NCI-H510A treated with DMSO at 0.1 percent for 48 hours (cell line): ENCODE data around the gene PSMD6.

Experiments
- DNase-seq: peaks from one replicate; lab custom pipeline; 2025; lab: John Stamatoyannopoulos, UW

Gene PSMD6

GRCh38 chr3:64008487-64009351 is 14.6 kb downstream of the PSMD6 start:
- DNase-seq = no peak

- no peak for DNase-seq
These were observed 15.3 kb downstream of the PSMD6 start for GRCh38 chr3:64008017-64008416.

- DNase-seq = no peak
These were observed 19.7 kb downstream of the PSMD6 start for GRCh38 chr3:64003589-64003988.

- no peak for DNase-seq
These were observed 21.1 kb downstream of the PSMD6 start for GRCh38 chr3:64002233-64002632.

GRCh38 chr3:64000453-64001055 is 22.7 kb downstream of the PSMD6 start:
- DNase-seq = no peak

GRCh38 chr3:63998852-63999754 is 24.2 kb downstream of the PSMD6 start:
- no peak for DNase-seq

GRCh38 chr3:63995086-63995485 is 28.2 kb downstream of the PSMD6 start:
- DNase-seq = no peak

GRCh38 chr3:63993653-63994079 is 29.6 kb downstream of the PSMD6 start:
- DNase-seq = peak; percentile 17

GRCh38 chr3:63992516-63993209 is 30.6 kb downstream of the PSMD6 start:
- no peak for DNase-seq

- no peak for DNase-seq
These were observed 31.6 kb downstream of the PSMD6 start for GRCh38 chr3:63991666-63992065.

GRCh38 chr3:63990733-63991132 is 32.6 kb downstream of the PSMD6 start:
- DNase-seq = no peak

GRCh38 chr3:63990204-63990603 is 33.1 kb downstream of the PSMD6 start:
- no peak for DNase-seq

- DNase-seq = no peak
These were observed 34.4 kb downstream of the PSMD6 start for GRCh38 chr3:63988943-63989342.

- no peak for DNase-seq
These were observed 36.5 kb downstream of the PSMD6 start for GRCh38 chr3:63986831-63987230.

- DNase-seq = no peak
These were observed 37.1 kb downstream of the PSMD6 start for GRCh38 chr3:63986146-63986545.

- no peak for DNase-seq
These were observed 38.9 kb downstream of the PSMD6 start for GRCh38 chr3:63984391-63984790.

GRCh38 chr3:63981980-63982379 is 41.3 kb downstream of the PSMD6 start:
- DNase-seq = no peak

GRCh38 chr3:63980830-63981498 is 42.3 kb downstream of the PSMD6 start:
- DNase-seq = no peak

GRCh38 chr3:63980019-63980418 is 43.3 kb downstream of the PSMD6 start:
- DNase-seq = no peak

GRCh38 chr3:63979093-63979885 is 44.0 kb downstream of the PSMD6 start:
- no peak for DNase-seq
